Panc1 (cell line): ENCODE data around the gene MARK2. TPM values are rescaled to one million over a fixed set of nuclear protein-coding genes. Genes with fewer than 3 reads are reported as not detected.

ENCODE experiments used
- ATAC-seq: fragments of 200-7000 bp; cut with Tn5 transposase; 2 replicates; pipeline ENCODE4 v1.9.1; 2020; ENCODE audit warnings: mild to moderate bottlenecking, moderate library complexity
- BruUV-seq: library from RNA; stranded (reverse); fragments of 400-500 nt; replicated peaks from 2 replicates; lab custom pipeline; 2021; lab: Mats Ljungman, UMichigan
- CTCF ChIA-PET: fragments of 300-600 bp; sonication (Branson Sonifier 250); formaldehyde crosslinking; loops from one replicate; lab custom pipeline; 2022; ENCODE audit warnings: antibody characterized with exemption; lab: Charles Lee
- POLR2A ChIA-PET: fragments of 300-600 bp; sonication (Branson Sonifier 250); formaldehyde crosslinking; loops from one replicate; lab custom pipeline; 2022; ENCODE audit warnings: antibody characterized with exemption; lab: Charles Lee
- DNase-seq: peaks from one replicate; pipeline ENCODE4 v3.0.0-alpha.2; 2010; ENCODE audit warnings: low read depth, low spot score
- H3K27ac ChIP-seq: 2 replicates; pipeline ENCODE4 v1.5.1; 2011; ENCODE audit warnings: mild to moderate bottlenecking, low read length, inconsistent platforms
- H3K27me3 ChIP-seq: fragments of 200-500 bp; sonication (Bioruptor generic); 2 replicates; pipeline ENCODE4 v1.6.0; 2014; ENCODE audit warnings: low read length, inconsistent platforms; ENCODE audit not compliant: control insufficient read depth, insufficient read depth
- H3K36me3 ChIP-seq: fragments of 200-500 bp; sonication (Bioruptor generic); 2 replicates; pipeline ENCODE4 v1.5.1; 2014; ENCODE audit warnings: inconsistent platforms, mild to moderate bottlenecking, low read length, moderate library complexity; ENCODE audit not compliant: control insufficient read depth, insufficient read depth
- H3K4me1 ChIP-seq: 2 replicates; pipeline ENCODE4 v1.5.1; 2011; ENCODE audit warnings: inconsistent platforms, mild to moderate bottlenecking, low read length, moderate library complexity; ENCODE audit not compliant: control insufficient read depth, insufficient read depth
- H3K4me3 ChIP-seq, 2 experiments: 2 replicates each; pipeline ENCODE4 v1.5.1; 2011 to 2012; ENCODE audit warnings: low read depth in 2 of 2, low read length in 2 of 2, mild to moderate bottlenecking in 2 of 2, inconsistent platforms in 1 of 2, moderate library complexity in 1 of 2
- H3K9me3 ChIP-seq: fragments of 200-500 bp; sonication (Bioruptor generic); 2 replicates; pipeline ENCODE4 v1.5.1; 2014; ENCODE audit warnings: low read depth, mild to moderate bottlenecking, inconsistent platforms, low read length, moderate library complexity; ENCODE audit not compliant: control insufficient read depth, insufficient read depth
- POLR2AphosphoS5 ChIP-seq: IDR thresholded peaks from 2 replicates; pipeline ENCODE4 v1.6.1; 2012; ENCODE audit warnings: mild to moderate bottlenecking, low read depth, low read length, moderate library complexity
- REST ChIP-seq, 2 experiments: IDR thresholded peaks; 2 replicates each; pipeline ENCODE4 v1.6.1; 2011 to 2012; ENCODE audit warnings: low read depth in 2 of 2, control low read depth in 1 of 2, low read length in 1 of 2, mild to moderate bottlenecking in 1 of 2, moderate library complexity in 1 of 2; ENCODE audit not compliant: insufficient read depth in 1 of 2
- SIN3A ChIP-seq: IDR thresholded peaks from 2 replicates; pipeline ENCODE4 v1.6.1; 2012; ENCODE audit warnings: low read depth, mild to moderate bottlenecking, low read length, moderate library complexity, borderline replicate concordance; ENCODE audit not compliant: insufficient read depth
- TCF7L2 ChIP-seq: IDR thresholded peaks from 2 replicates; pipeline ENCODE4 v1.6.1; 2011; ENCODE audit warnings: mild to moderate bottlenecking, low read depth, low read length, inconsistent platforms
- in situ Hi-C: cut with HindIII; loops from 2 replicates; pipeline ENCODE4 v1.10.0; 2016; ENCODE audit warnings: low sequenced_read_pairs, low pct_unique_long_range_greater_than_20kb
- intact Hi-C: fragments of 100-400 bp; cut with micrococcal nuclease; formaldehyde crosslinking; loops from one replicate; pipeline ENCODE4 v1.10.0; 2022; ENCODE audit not compliant: unreplicated experiment
- total RNA-seq: library from RNA; stranded (reverse); gene quantifications from one replicate; pipeline ENCODE4 v1.2.1, GENCODE V29; 2021; ENCODE audit not compliant: unreplicated experiment
- TF ChIP-seq, protein P1 (sequence below): fragments of 450-650 bp; IDR thresholded peaks from 2 replicates; pipeline ENCODE4 v1.5.1; 2017; ENCODE audit warnings: mild to moderate bottlenecking

The MARK2 gene
- total RNA-seq, 1 experiment from 2014 or later, result 41.1 TPM

GRCh38 chr11:63804259-63804658, 34.7 kb upstream of the MARK2 start:
- DNase-seq (no peak), ATAC-seq (no peak)
- intact Hi-C loops (no loop called here), in situ Hi-C loops (no loop called here)
- no peak overlapping the region for H3K4me3 ChIP-seq
- H3K27me3 ChIP-seq, result no peaks in the 10 kb centered on the region
- H3K4me1 ChIP-seq, result peaks cover 19% of the 10 kb centered on the region
- no peaks in the 10 kb centered on the region for H3K36me3 ChIP-seq
- ChIA-PET CTCF (no interaction called here), POLR2A (no interaction called here)
- TF ChIP-seq REST (IDR thresholded peaks at IDR 0.05; ENCODE audit: insufficient read depth in 1 of 2, low read depth in 2 of 2, low read length in 1 of 2) (no peak), TCF7L2 (no peak), POLR2AphosphoS5 (no peak), SIN3A (no peak)
- TF ChIP-seq, protein P1, sequence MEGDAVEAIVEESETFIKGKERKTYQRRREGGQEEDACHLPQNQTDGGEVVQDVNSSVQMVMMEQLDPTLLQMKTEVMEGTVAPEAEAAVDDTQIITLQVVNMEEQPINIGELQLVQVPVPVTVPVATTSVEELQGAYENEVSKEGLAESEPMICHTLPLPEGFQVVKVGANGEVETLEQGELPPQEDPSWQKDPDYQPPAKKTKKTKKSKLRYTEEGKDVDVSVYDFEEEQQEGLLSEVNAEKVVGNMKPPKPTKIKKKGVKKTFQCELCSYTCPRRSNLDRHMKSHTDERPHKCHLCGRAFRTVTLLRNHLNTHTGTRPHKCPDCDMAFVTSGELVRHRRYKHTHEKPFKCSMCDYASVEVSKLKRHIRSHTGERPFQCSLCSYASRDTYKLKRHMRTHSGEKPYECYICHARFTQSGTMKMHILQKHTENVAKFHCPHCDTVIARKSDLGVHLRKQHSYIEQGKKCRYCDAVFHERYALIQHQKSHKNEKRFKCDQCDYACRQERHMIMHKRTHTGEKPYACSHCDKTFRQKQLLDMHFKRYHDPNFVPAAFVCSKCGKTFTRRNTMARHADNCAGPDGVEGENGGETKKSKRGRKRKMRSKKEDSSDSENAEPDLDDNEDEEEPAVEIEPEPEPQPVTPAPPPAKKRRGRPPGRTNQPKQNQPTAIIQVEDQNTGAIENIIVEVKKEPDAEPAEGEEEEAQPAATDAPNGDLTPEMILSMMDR, result no peak
- no peak overlapping the region for H3K27ac ChIP-seq
- no TSS peak for BruUV-seq
- no peaks in the 10 kb centered on the region for H3K9me3 ChIP-seq

GRCh38 chr11:63805844-63806415, 33.0 kb upstream of the MARK2 start:
- POLR2A ChIA-PET, result interaction anchor here (0.6 kb wide), 1 partner anchor 184 kb away, joined by 3 read pairs; no protein-coding TSS in a partner anchor
- no TSS peak for BruUV-seq

More at GRCh38 chr11:63805844-63806415, 33.0 kb upstream of the MARK2 start:
- DNase-seq (no peak), ATAC-seq (no peak)
- no peak overlapping the region for H3K4me3 ChIP-seq
- H3K27ac ChIP-seq, result no peak overlapping the region
- CTCF ChIA-PET, result no interaction called here
- no peaks in the 10 kb centered on the region for H3K9me3 ChIP-seq
- TF ChIP-seq TCF7L2 (no peak), REST (IDR thresholded peaks at IDR 0.05; ENCODE audit: insufficient read depth in 1 of 2, low read depth in 2 of 2, low read length in 1 of 2) (no peak), SIN3A (no peak), POLR2AphosphoS5 (no peak)
- TF ChIP-seq, protein P1, result no peak
- H3K27me3 ChIP-seq, result no peaks in the 10 kb centered on the region
- intact Hi-C loops (no loop called here), in situ Hi-C loops (no loop called here)
- no peaks in the 10 kb centered on the region for H3K36me3 ChIP-seq
- H3K4me1 ChIP-seq, result peaks cover 19% of the 10 kb centered on the region
